Fibroblast of gingiva (primary cell): Measurements from ENCODE around the gene TECTB.

ENCODE experiments used
- DNase-seq: peaks from one replicate; pipeline ENCODE4 v3.0.0-alpha.2; 2011; ENCODE audit warnings: low read depth

The TECTB gene

GRCh38 chr10:112275512-112276245 lies 7.5 kb upstream of the TECTB start:
- DNase-seq: no peak

GRCh38 chr10:112278871-112279270 lies 4.3 kb upstream of the TECTB start:
- DNase-seq: no peak

- no peak for DNase-seq
Observed at GRCh38 chr10:112279433-112279832, 3.8 kb upstream of the TECTB start.

GRCh38 chr10:112280205-112280921 lies 2.8 kb upstream of the TECTB start:
- no peak for DNase-seq

GRCh38 chr10:112282086-112282485 lies 1.1 kb upstream of the TECTB start:
- no peak for DNase-seq

- no peak for DNase-seq
Observed at GRCh38 chr10:112286837-112287818, 3.9 kb downstream of the TECTB start.

- no peak for DNase-seq
Observed at GRCh38 chr10:112287844-112288243, 4.6 kb downstream of the TECTB start.

GRCh38 chr10:112288486-112288885 lies 5.3 kb downstream of the TECTB start:
- no peak for DNase-seq

GRCh38 chr10:112289373-112290053 lies 6.3 kb downstream of the TECTB start:
- DNase-seq: no peak

GRCh38 chr10:112290054-112290373 lies 6.8 kb downstream of the TECTB start:
- DNase-seq: no peak

- DNase-seq: no peak
Observed at GRCh38 chr10:112294169-112294568, 11.0 kb downstream of the TECTB start.

GRCh38 chr10:112295853-112296830 lies 12.9 kb downstream of the TECTB start:
- peak; percentile 80 for DNase-seq

GRCh38 chr10:112296908-112297331 lies 13.7 kb downstream of the TECTB start:
- peak; percentile 9 for DNase-seq

- DNase-seq: no peak
Observed at GRCh38 chr10:112298581-112298980, 15.4 kb downstream of the TECTB start.

GRCh38 chr10:112299456-112299855 lies 16.3 kb downstream of the TECTB start:
- no peak for DNase-seq

- DNase-seq: no peak
Observed at GRCh38 chr10:112302335-112302734, 19.1 kb downstream of the TECTB start.

- DNase-seq: no peak
Observed at GRCh38 chr10:112303528-112303927, 20.3 kb downstream of the TECTB start.

GRCh38 chr10:112304267-112304859 lies 21.2 kb downstream of the TECTB start:
- DNase-seq: peak; percentile 8

- DNase-seq: peak; percentile 26
Observed at GRCh38 chr10:112307358-112308124, 24.3 kb downstream of the TECTB start.

GRCh38 chr10:112308125-112308502 lies 24.9 kb downstream of the TECTB start:
- no peak for DNase-seq
